K562 (cell line): ENCODE measurements around the gene ACSF2. TPM values are rescaled to one million over a fixed set of nuclear protein-coding genes. Genes with fewer than 3 reads are reported as not detected.

Source experiments
- CTCFL ChIP-seq: IDR thresholded peaks from 2 replicates; pipeline ENCODE4 v1.6.1; 2011; ENCODE audit warnings: borderline replicate concordance, low read depth, mild to moderate bottlenecking, moderate library complexity, low read length; ENCODE audit not compliant: insufficient read depth, poor library complexity, severe bottlenecking
- FOXA3 ChIP-seq, 2 experiments: fragments of 450-650 bp in 1 of 2; sonication (generic) in 1 of 2; formaldehyde crosslinking; IDR thresholded peaks in 1 of 2; conservative IDR thresholded peaks in 1 of 2; 2 replicates each; pipeline versions ENCODE4 v1.4.0 to v1.8.0; 2020 to 2022; ENCODE audit warnings: mild to moderate bottlenecking in 2 of 2, missing genetic modification reagents in 1 of 2
- HNRNPUL1 ChIP-seq: fragments of 200-400 bp; formaldehyde crosslinking; IDR thresholded peaks from 2 replicates; pipeline ENCODE4 v1.6.1; 2017; ENCODE audit warnings: low read length
- KLF1 ChIP-seq: fragments of 450-650 bp; IDR thresholded peaks from 2 replicates; pipeline ENCODE4 v1.6.1; 2016; ENCODE audit warnings: missing genetic modification characterization, missing compliant biosample characterization
- NR3C1 ChIP-seq: sonication (generic); formaldehyde crosslinking; IDR thresholded peaks from 2 replicates; pipeline ENCODE4 v1.8.1; 2022; ENCODE audit warnings: missing genetic modification reagents
- OTX1 ChIP-seq: fragments of 450-650 bp; formaldehyde crosslinking; IDR thresholded peaks from 2 replicates; pipeline ENCODE4 v1.4.0; 2022; ENCODE audit warnings: mild to moderate bottlenecking
- POLR2AphosphoS2 ChIP-seq: IDR thresholded peaks from 2 replicates; pipeline ENCODE4 v1.6.1; 2012; ENCODE audit warnings: low read length, improper control_type of control experiment
- TAF15 ChIP-seq: fragments of 200-400 bp; formaldehyde crosslinking; IDR thresholded peaks from 2 replicates; pipeline ENCODE4 v1.6.1; 2017; ENCODE audit warnings: mild to moderate bottlenecking, low read depth, low read length, moderate library complexity
- TFAP4 ChIP-seq: sonication (generic); formaldehyde crosslinking; IDR thresholded peaks from 2 replicates; pipeline ENCODE4 v1.8.0; 2022; ENCODE audit warnings: missing genetic modification reagents, mild to moderate bottlenecking, moderate library complexity, borderline replicate concordance
- ZFP30 ChIP-seq: fragments of 250-450 bp; sonication (Bioruptor Pico); IDR thresholded peaks from 2 replicates; pipeline ENCODE4 v1.8.0; 2022; ENCODE audit warnings: moderate library complexity, mild to moderate bottlenecking, inconsistent platforms, borderline replicate concordance
- ZNF174 ChIP-seq: fragments of 250-450 bp; sonication (Bioruptor Pico); IDR thresholded peaks from 2 replicates; pipeline ENCODE4 v1.4.0; 2020; ENCODE audit warnings: mild to moderate bottlenecking
- ZNF41 ChIP-seq: fragments of 250-450 bp; sonication (Bioruptor Pico); conservative IDR thresholded peaks from 2 replicates; pipeline ENCODE4 v1.4.0; 2020; ENCODE audit warnings: mild to moderate bottlenecking
- ZNF655 ChIP-seq: fragments of 250-450 bp; sonication (Bioruptor Pico); IDR thresholded peaks from 2 replicates; pipeline ENCODE4 v1.5.0; 2021
- polyA plus RNA-seq, 8 experiments: library from polyadenylated mRNA; depleted of rRNA in 4 of 8; stranded (reverse) in 5 of 8; unstranded in 3 of 8; fragments of >200 nt; fragmentation: Nextera tagmentation in 2 of 8; fragmentation: Illumina TruSeq in 1 of 8; extraction: Ambion mirVana in 2 of 8; extraction: Trizol in 1 of 8; gene quantifications; 2 replicates each; pipeline versions ENCODE4 v1.2.1 to v1.2.3, GENCODE V29; 2011 to 2014; ENCODE audit warnings: inconsistent platforms in 1 of 8, missing spikeins in 1 of 8
- total RNA-seq, 7 experiments: library from RNA; depleted of rRNA in 6 of 7; stranded (reverse); fragments of >200 nt in 6 of 7; fragmentation: Illumina TruSeq in 2 of 7; extraction: Trizol in 2 of 7; gene quantifications; 2 replicates each; pipeline versions ENCODE4 v1.2.1 to v1.2.3, GENCODE V29; 2011 to 2021; ENCODE audit warnings: low replicate concordance in 1 of 7
- TF ChIP-seq, protein P1 (sequence below): fragments of 250-450 bp; sonication (Bioruptor Pico); IDR thresholded peaks from 2 replicates; pipeline ENCODE4 v1.9.0; 2021; ENCODE audit warnings: mild to moderate bottlenecking
- TF ChIP-seq, protein P2 (sequence below), 2 experiments: fragments of 200-800 bp in 1 of 2; sonication (Bioruptor generic) in 1 of 2; sonication (generic) in 1 of 2; formaldehyde crosslinking in 1 of 2; IDR thresholded peaks in 1 of 2; conservative IDR thresholded peaks in 1 of 2; 2 replicates each; pipeline versions ENCODE4 v1.5.0 to v1.6.1; 2016 to 2020; ENCODE audit warnings: missing compliant biosample characterization in 1 of 2, missing genetic modification characterization in 1 of 2, missing genetic modification reagents in 1 of 2
- TF ChIP-seq, protein P3 (sequence below): sonication (generic); formaldehyde crosslinking; IDR thresholded peaks from 2 replicates; pipeline ENCODE4 v1.8.0; 2023; ENCODE audit warnings: mild to moderate bottlenecking, missing genetic modification reagents

The ACSF2 gene
- total and polyA plus RNA-seq, 9 of the 15 experiments (the other 6 are each of a cell fraction or from before 2014, with no cell fraction given), result 0.89 to 6.1 (median 3.5) TPM

- TF ChIP-seq TFAP4 (CRISPR knock-in tag), result peak; percentile 46; the same call in 1 of the 2 replicates
- no peak for TF ChIP-seq ZNF174
- no peak for TF ChIP-seq ZFP30 (CRISPR knock-in tag)
- peak; percentile 98 for TF ChIP-seq CTCFL
- TF ChIP-seq TAF15, result no peak
- TF ChIP-seq OTX1 (CRISPR knock-in tag), result no peak
- TF ChIP-seq HNRNPUL1, result no peak
- peak; percentile 84 for TF ChIP-seq NR3C1 (CRISPR knock-in tag)
- TF ChIP-seq FOXA3 (CRISPR knock-in tag; conservative IDR thresholded peaks at IDR 0.05 in 1 of 2, IDR thresholded peaks at IDR 0.05 in 1 of 2), result no peak
- TF ChIP-seq, protein P1, sequence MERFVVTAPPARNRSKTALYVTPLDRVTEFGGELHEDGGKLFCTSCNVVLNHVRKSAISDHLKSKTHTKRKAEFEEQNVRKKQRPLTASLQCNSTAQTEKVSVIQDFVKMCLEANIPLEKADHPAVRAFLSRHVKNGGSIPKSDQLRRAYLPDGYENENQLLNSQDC (CRISPR knock-in tag), result no peak
- TF ChIP-seq, protein P2, sequence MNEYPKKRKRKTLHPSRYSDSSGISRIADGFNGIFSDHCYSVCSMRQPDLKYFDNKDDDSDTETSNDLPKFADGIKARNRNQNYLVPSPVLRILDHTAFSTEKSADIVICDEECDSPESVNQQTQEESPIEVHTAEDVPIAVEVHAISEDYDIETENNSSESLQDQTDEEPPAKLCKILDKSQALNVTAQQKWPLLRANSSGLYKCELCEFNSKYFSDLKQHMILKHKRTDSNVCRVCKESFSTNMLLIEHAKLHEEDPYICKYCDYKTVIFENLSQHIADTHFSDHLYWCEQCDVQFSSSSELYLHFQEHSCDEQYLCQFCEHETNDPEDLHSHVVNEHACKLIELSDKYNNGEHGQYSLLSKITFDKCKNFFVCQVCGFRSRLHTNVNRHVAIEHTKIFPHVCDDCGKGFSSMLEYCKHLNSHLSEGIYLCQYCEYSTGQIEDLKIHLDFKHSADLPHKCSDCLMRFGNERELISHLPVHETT (CRISPR knock-in tag; conservative IDR thresholded peaks at IDR 0.05 in 1 of 2, IDR thresholded peaks at IDR 0.05 in 1 of 2), result peak in 1 of 2 experiments; percentile 93; a peak in 2 of 4 replicates
- TF ChIP-seq KLF1 (tag), result peak; percentile 56; the same call in 1 of the 2 replicates
- TF ChIP-seq POLR2AphosphoS2, result no peak
- TF ChIP-seq ZNF655 (CRISPR knock-in tag), result no peak
- TF ChIP-seq ZNF41 (CRISPR knock-in tag), result no peak
- TF ChIP-seq, protein P3, sequence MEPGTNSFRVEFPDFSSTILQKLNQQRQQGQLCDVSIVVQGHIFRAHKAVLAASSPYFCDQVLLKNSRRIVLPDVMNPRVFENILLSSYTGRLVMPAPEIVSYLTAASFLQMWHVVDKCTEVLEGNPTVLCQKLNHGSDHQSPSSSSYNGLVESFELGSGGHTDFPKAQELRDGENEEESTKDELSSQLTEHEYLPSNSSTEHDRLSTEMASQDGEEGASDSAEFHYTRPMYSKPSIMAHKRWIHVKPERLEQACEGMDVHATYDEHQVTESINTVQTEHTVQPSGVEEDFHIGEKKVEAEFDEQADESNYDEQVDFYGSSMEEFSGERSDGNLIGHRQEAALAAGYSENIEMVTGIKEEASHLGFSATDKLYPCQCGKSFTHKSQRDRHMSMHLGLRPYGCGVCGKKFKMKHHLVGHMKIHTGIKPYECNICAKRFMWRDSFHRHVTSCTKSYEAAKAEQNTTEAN (CRISPR knock-in tag), result no peak
Observed at GRCh38 chr17:50478391-50479381, 52.7 kb downstream of the ACSF2 start, which contains the start of gene RSAD1 (continued).
